ENCODE data around the gene PCBP1.
A peak's percentile ranks its signal among the peaks of the same experiment; 100 is the strongest.
"Not testable (repeated sequence)": the region's sequence is repeated elsewhere in the genome, so short reads cannot be mapped to it uniquely, and the experiment has no call there.

The PCBP1 gene

GRCh38 chr2:70086838-70087701 lies at the start of gene PCBP1:
PCBP1 (plus strand) TSS chr2:70087477; CDS start chr2:70087744, 267 bp downstream.
- DNase-seq (ENCODE audit: low read depth in 2 of 2) = peak; percentile 94 to 97

DNA sequence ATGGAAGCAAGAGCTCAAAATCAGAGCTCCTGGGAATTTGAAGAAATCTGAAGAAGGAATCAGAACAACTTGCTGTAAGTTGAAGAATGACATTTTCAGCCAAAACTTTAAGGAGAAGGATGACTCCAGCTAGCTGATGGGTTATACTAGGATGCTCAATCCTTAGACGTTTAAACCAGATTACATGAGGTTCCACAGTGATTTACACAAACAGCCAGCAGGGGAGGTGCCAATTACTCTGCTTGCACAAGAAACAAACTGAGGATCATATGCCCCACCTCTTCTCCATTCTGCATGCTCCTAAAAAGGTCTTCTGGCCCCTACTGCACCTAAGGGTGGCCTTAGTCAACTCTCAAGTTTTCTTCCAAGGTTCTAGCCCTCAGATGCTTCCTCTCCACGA lies 47.9 kb upstream of the PCBP1 start:
- no peak for DNase-seq (ENCODE audit: low read depth in 2 of 2)

DNA sequence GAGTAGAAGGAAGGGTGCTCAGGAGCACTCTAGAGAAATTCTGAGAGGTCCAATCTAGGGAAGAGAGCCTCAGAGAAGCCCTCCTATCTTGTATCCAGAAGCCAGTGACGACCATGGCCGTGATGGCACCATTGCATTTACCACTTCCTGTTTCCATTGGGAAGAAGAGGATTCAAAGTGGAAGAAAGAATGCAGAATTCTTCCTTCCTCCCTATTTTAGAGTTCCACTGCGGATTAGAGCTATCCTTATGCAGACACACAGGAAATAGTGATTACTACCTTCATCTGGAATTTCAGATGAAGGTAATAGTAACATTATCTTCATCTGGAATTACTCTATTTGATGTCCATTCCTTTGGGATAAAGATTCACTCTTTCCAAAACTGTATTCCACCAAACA lies 45.6 kb upstream of the PCBP1 start:
- no peak for DNase-seq (ENCODE audit: low read depth in 2 of 2)

GRCh38 chr2:70042246-70042645 lies 45.0 kb upstream of the PCBP1 start:
- DNase-seq (ENCODE audit: low read depth in 2 of 2) = no peak

GRCh38 chr2:70043252-70043875 lies 43.9 kb upstream of the PCBP1 start:
- DNase-seq (ENCODE audit: low read depth in 2 of 2) = no peak

GRCh38 chr2:70044290-70045040 lies 42.8 kb upstream of the PCBP1 start:
- no peak for DNase-seq (ENCODE audit: low read depth in 2 of 2)

- no peak for DNase-seq (ENCODE audit: low read depth in 2 of 2)
Measured at GRCh38 chr2:70045405-70045804, 41.9 kb upstream of the PCBP1 start.

GRCh38 chr2:70045932-70046331 lies 41.3 kb upstream of the PCBP1 start:
- no peak for DNase-seq (ENCODE audit: low read depth in 2 of 2)

DNA sequence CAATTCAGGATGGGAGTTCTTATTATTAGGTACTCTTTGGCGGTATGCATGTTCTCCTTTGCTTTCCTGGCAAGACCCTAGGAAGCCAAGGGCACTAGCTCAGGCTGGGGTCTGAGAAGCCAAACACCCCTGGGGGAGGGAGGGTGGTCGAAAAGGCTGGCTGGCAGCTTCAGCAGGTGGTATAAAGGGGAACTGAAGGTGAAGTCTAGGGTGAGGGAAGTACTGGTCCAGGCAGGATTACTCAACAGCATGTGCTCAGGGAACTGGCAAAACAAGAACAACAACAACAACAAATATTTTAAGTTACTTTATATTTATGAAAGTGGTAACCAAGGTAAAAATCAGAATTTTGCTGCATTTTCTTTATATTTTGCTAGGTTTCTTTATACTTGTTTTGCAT lies 40.7 kb upstream of the PCBP1 start:
- no peak for DNase-seq (ENCODE audit: low read depth in 2 of 2)

DNA sequence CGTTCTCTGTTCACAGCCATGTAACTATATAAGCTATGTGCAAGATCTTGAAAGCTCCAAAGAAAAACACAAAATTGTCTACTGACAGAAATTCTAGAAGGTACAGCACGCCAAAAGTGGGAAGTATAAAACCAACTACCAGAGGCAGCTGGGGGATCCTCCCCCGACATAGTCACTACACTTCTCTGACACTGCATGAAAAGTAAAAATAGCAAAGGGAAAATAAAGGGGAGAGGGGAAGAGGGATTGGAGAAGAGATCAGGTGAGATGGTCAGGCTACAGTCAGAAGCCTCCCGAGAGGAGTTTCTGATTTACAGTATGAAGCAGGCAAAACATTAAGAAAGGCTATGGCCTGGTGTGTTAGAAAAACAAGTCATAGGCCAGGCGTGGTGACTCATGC lies 39.8 kb upstream of the PCBP1 start:
- DNase-seq (ENCODE audit: low read depth in 2 of 2) = no peak

- no peak for DNase-seq (ENCODE audit: low read depth in 2 of 2)
Measured at GRCh38 chr2:70049255-70049654, 38.0 kb upstream of the PCBP1 start.

DNA sequence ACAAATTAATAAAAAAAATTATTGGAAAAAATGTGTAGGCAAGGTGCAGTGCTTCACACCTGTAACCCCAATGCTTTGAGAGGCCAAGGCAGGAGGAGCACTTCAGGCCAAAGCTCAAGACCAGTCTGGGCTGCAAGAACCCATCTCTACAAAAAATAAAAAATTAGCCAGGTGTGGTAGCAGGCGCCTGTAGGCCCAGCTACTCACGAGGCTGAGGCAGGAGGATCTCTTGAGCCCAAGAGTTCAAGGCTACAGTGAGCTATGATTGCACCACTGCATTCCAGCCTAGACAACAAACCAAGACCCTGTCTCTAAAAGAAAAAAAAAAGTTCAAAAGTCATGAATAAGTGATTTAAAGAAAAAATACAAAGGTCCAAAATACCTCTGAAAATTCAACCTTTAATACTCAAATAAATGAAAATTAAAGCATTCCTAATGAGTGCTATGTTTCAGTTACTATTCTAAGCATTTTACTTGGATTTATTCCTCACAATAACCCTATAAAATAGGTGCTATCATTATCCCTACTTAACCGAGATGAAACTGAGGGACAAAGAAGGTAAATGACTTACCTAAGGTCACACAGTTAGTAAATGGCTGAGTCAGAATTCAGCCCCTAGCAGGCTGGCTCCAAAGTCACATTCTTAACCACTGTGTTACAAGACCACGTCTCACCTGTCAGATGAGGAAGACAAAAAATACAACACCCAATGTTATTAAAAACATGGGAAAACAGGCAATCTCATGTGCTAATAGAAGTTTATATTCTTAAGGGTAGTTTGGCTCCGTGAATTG lies 36.4 kb upstream of the PCBP1 start:
- no peak for DNase-seq (ENCODE audit: low read depth in 2 of 2)

DNA sequence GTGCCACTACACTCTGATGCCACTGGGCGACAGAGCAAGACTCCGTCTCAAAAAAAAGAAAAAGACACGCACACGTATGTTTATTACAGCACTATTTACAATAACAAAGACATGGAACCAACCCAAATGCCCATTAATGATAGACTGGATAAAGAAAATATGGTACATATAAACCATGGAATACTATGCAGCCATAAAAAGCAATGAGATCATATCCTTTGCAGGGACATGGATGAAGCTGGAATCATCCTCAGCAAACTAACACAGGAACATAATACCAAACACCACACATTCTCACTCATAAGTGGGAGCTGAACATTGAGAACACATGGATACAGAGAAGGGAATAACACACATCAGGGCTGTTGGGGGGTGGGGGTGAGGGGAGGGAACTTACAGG lies 32.0 kb upstream of the PCBP1 start:
- not testable (repeated sequence) for DNase-seq (ENCODE audit: low read depth in 2 of 2)

DNA sequence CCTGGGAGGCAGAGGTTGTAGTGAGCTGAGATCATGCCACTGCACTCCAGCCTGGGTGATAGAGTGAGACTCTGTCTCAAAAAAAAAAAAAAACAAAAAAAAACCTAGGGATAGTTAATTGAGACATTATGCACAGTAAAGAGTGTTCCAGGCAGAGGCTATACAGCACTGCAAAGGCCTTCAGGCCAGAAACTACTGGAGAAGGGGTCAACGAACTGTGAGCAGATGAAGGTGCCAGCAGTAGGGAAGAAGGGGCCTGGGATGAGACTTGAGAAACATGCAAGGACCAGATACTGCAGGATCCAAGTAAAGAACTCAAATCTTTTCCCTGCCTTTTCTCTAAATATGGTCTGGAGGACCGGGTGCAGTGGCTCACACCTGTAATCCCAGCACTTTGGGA lies 26.0 kb upstream of the PCBP1 start:
- DNase-seq (ENCODE audit: low read depth in 2 of 2) = no peak

DNA sequence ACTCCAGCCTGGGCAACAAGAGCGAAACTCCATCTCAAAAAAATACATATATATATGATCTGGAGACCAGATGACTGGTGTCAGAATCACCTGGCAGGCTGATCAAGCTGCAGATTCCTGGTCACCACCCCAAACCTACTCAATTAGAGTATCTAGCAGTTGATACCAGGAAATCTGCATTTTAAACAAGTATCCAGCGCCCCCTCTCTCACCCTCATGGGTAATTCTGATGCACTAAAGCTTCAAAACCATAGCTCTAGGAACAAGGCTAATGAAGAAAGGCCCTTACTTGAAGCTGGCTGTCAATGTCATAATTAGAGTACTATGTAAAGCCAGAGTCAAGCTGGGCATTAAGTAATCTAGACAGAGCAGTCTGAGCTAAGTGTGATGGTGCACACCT lies 25.0 kb upstream of the PCBP1 start:
- no peak for DNase-seq (ENCODE audit: low read depth in 2 of 2)

DNA sequence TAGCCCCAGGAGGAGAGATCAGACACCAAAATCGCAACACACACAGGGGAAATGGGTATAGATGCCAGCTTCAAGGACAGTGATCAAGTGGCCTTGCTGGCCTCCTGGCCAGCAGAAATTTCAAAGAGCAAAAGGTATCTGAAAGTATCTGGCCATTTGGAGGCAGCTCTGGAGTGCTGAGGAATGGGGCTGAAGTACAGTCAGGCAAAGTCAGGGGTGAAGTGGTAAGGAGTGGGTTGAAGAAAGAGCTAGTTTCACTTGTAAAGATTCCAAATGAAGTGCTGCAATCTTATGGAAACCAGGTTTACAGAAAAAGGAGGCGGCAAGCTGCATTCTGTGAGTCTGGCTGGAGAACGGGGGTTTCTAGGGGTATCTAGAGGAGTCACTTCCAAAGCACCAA lies 19.2 kb upstream of the PCBP1 start:
- DNase-seq (ENCODE audit: low read depth in 2 of 2) = no peak

DNA sequence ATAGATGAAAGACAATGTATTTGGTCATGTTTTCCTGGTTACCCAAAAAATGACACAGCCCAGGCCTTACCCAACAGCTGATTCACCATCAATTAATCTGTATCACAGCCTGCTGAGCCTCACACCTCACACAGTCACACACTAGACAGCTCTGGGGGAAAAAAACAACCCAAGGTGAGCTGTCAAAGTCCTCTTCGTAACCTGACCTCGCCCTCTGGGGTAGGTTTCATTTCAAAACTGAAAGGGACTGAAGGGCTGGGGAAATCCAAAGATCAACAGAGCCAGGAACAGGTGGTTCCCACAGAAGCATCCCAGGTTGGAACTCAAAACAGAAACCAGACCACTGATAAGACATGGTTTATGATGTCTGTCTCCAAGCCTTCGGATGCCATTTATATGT lies 18.2 kb upstream of the PCBP1 start:
- peak in 1 of 2 donors; percentile 47 for DNase-seq (ENCODE audit: low read depth in 2 of 2)

- no peak for DNase-seq (ENCODE audit: low read depth in 2 of 2)
Measured at GRCh38 chr2:70070542-70071268, 16.6 kb upstream of the PCBP1 start.

- no peak for DNase-seq (ENCODE audit: low read depth in 2 of 2)
Measured at GRCh38 chr2:70073493-70073892, 13.8 kb upstream of the PCBP1 start.

DNA sequence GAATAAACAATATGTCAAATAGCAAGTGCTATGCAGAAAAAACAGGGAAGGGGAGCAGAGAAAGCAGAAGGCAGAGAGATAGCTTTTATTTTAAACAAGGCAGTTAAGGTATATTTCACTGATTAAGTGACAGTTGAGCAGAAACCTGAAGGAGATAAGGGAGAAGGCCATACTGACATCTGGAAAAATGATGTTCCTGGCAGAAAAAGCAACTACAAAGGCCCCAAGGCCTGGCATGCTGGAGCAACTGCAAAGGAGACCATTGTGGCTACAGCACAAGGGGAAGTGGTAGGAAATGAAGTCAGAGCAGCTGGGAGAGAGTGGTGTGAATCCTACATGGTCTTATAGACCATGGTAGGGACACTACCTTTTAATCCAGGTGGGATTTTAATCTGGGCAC lies 8.9 kb upstream of the PCBP1 start:
- no peak for DNase-seq (ENCODE audit: low read depth in 2 of 2)

DNA sequence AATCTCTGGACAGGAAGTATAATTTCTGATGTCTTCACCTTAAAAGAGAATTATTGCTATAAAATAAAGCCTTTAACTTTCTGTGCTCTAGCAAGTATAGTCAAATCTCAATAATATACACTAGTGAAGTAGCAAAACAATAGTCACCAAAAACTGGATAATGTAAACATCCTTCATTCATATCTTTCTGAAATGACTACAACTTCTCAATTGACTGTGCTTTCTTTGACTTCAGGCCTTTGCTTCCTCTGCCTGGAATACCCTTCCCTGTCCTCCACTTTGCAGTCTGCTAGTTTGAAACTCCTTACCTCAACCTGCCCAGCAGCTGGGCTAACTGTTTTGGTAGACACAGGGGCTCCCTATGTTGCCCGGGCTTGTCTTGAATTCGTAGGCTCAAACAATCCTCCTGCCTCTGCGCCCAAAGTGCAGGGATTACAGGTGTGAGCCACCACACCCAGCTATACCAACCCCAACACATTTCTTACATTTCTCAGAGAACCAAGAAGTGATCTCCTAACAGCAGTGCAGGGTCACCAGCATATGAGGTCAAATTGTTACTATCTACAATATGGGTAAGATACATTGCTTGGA lies 6.6 kb upstream of the PCBP1 start:
- no peak for DNase-seq (ENCODE audit: low read depth in 2 of 2)
